NT2/D1 (cell line): ENCODE results near the gene CMBL.

ENCODE experiments used
- SUZ12 ChIP-seq: IDR thresholded peaks from 2 replicates; pipeline ENCODE4 v1.6.1; 2011; ENCODE audit not compliant: insufficient read length, insufficient read depth; ENCODE audit errors: extremely low read depth
- YY1 ChIP-seq: IDR thresholded peaks from 2 replicates; pipeline ENCODE4 v1.6.1; 2011; ENCODE audit not compliant: insufficient read length, insufficient read depth
- ZNF274 ChIP-seq: IDR thresholded peaks from 2 replicates; pipeline ENCODE4 v1.6.1; 2011; ENCODE audit warnings: mild to moderate bottlenecking, low read depth, low read length

DNA sequence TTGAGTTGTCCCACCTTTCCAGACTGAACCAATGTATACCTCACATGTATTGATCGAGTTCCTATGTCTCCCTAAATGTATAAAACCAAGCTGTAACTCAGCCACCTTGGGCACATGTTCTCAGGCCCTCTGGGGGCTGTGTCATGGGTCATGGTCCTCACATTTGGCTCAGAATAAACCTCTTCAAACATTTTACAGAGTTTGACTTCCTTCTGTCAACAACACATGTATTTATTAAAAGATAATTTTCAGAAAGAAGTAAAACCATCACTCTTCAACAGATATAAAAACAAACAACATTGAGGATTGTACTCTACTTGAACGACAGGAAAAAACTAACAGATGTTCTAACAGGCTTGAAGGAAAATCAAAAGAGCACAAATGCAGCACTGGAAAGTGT, 4.5 kb downstream of the CMBL start:
- TF ChIP-seq ZNF274 (no peak), YY1 (no peak), SUZ12 (no peak)
